Uterus (tissue), 2 donors: ENCODE data around the gene ADGRA3.

ENCODE experiments used
- POLR2A ChIP-seq, 2 donors: fragments of 450-650 bp; IDR thresholded peaks; one replicate each; pipeline ENCODE4 v1.6.1; 2016; ENCODE audit warnings: antibody characterized with exemption in 2 of 2, mild to moderate bottlenecking in 1 of 2, moderate library complexity in 1 of 2
- TF ChIP-seq, protein P1 (sequence below), 4 experiments: fragments of 200-600 bp in 2 of 4; fragments of 450-650 bp in 2 of 4; sonication (generic) in 2 of 4; IDR thresholded peaks; one replicate each; pipeline ENCODE4 v1.5.1; 2016 to 2019; ENCODE audit warnings: antibody characterized with exemption in 4 of 4, mild to moderate bottlenecking in 2 of 4, moderate library complexity in 1 of 4

- TF ChIP-seq, protein P1, sequence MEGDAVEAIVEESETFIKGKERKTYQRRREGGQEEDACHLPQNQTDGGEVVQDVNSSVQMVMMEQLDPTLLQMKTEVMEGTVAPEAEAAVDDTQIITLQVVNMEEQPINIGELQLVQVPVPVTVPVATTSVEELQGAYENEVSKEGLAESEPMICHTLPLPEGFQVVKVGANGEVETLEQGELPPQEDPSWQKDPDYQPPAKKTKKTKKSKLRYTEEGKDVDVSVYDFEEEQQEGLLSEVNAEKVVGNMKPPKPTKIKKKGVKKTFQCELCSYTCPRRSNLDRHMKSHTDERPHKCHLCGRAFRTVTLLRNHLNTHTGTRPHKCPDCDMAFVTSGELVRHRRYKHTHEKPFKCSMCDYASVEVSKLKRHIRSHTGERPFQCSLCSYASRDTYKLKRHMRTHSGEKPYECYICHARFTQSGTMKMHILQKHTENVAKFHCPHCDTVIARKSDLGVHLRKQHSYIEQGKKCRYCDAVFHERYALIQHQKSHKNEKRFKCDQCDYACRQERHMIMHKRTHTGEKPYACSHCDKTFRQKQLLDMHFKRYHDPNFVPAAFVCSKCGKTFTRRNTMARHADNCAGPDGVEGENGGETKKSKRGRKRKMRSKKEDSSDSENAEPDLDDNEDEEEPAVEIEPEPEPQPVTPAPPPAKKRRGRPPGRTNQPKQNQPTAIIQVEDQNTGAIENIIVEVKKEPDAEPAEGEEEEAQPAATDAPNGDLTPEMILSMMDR (IDR thresholded peaks at IDR 0.05): no peak
- no peak for TF ChIP-seq POLR2A (IDR thresholded peaks at IDR 0.05)
These were observed 23.4 kb upstream of the ADGRA3 start for GRCh38 chr4:22539251-22539650.
